CD4-positive, alpha-beta T cell treated with Interleukin-21 for 1 hour (primary cell): ENCODE data around the gene UGT8.
"Not testable (repeated sequence)": the region's sequence is repeated elsewhere in the genome, so short reads cannot be mapped to it uniquely, and the experiment has no call there.

Experiments
- DNase-seq: peaks from one replicate; pipeline ENCODE4 v3.0.0-alpha.2; 2020

The UGT8 gene

GRCh38 chr4:114606245-114606644, 7.6 kb downstream of the UGT8 start:
- no peak for DNase-seq

GRCh38 chr4:114607056-114607455, 8.4 kb downstream of the UGT8 start:
- no peak for DNase-seq

DNA sequence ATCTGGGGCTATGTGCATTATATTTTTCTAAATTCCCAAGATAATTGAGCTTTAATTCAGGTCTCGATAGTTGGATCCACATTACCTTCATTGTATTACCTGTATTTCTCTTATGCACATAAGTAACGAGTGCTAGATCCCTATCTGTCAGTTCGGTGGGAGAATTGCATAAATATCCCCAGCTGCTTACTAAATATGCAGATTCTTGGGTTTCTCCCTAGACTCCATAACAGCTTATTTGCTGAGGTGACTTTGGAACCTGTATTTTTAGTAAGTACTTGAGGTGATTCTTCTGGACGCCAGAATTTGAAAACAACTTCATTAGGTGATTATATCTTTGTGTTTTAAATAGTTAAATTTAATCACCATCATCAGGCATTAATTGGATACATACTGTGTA, 15.0 kb downstream of the UGT8 start:
- no peak for DNase-seq

DNA sequence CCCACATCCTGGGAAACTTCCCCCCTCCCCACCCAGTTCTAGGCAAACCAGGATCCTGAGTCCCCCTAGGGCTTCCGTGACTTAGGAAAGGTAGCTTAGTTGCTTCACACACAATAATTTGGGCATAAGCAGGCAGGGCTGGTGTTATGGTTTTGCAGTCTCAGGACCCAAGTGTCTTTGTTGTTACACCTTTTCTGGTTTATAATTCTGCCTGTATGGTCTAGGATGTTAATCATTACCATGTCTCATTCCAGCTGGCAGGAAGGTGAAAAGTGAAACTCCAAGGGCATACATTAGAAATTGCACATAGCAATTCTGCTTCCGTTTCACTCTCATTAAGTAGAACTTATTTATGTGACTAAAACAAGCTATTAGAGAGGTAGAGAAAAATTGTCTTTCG, 16.8 kb downstream of the UGT8 start:
- DNase-seq: no peak

GRCh38 chr4:114616036-114616435, 17.4 kb downstream of the UGT8 start:
- DNase-seq: not testable (repeated sequence)

DNA sequence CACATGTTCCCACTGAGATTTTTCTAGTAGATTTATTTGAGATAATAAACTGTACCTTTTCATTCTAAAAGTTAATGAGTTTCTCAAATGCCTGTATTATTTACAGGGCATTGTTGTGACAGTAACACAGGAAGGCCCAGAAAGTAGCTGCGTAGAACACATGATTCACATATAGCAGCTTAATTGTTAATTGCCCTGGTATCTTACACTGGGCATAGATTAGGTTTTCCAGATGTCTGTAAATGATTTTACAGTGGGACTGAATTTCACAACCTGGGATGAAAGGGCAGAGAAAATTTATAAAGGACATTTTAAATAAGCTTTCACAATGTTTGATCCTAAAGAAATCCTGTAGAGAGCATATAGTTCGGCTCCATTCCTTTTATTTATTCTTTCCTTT, 27.6 kb downstream of the UGT8 start:
- DNase-seq: no peak

DNA sequence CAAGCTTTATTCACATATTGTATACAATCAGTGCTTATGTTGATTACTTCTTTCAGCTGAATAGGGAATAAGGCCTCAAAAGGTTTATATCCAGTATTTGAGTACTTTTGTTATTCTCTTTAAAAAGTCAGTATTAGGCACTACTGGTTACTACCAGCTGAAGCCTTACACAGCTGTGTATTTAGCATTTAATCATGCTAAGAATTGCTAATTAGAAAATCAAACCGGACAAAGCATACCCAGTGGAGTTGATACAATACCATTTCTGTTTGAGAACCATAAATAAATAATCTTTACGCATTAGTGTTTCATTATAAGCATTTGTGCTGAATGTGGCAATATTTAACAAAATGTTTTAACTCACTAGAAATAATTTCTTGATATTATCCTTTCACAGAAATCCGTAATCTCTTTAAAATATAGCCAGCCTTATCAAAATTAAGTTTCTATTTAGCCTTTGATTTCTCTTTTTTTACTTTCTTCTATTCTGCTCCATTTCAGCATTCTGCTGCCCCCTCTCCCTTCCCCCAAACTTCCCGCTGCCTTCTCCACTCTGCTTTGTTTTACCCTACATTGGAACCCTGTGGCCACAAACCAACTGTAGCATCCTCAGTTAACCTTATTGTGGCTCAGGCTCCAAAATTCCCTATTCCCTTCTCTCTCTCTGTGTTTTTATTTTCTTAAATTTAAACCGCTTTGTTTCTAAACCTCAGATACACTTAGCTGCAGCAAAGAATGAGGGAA, 37.8 kb downstream of the UGT8 start:
- DNase-seq: no peak

- DNase-seq: no peak
Observed at GRCh38 chr4:114642173-114642780, 43.7 kb downstream of the UGT8 start.

DNA sequence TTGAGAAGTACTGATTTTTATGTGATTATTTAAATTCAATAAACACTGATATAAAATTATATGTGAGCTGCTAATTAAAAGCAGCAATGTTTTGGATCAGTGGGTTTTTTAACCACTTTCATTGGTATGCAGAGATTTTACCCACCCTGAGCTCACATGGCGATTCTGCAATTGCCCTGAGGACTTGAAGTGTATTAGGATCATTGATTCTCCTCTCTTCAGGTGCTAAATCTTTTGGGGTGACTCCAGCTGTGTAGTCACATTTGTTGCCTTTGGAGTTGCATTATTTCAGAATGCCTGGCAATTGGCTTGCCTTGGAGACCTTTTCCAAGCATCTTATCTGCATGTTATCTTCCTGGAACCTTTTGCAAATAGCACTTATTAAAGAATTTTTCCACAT, 51.3 kb downstream of the UGT8 start:
- DNase-seq: no peak

- no peak for DNase-seq
Observed at GRCh38 chr4:114653675-114654074, 55.1 kb downstream of the UGT8 start.

DNA sequence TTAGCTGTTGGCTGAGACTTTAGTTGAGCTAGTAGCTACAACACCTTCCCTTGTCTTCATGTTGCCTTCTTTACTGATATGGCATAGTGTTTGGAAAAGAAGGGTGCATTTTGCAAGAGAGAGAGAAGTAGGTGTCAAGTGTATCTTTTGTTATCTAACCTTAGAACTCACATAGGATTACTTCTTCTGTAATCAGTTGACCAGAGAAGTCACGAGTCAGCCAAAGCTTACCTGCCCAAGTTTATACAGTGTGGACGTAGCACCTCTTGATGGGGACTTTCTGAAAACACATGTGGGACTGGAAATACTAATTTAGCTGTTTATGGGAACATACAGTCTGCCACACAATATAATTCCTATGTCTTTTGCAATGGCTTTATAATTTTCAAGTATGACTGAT, 56.0 kb downstream of the UGT8 start:
- DNase-seq: no peak

- no peak for DNase-seq
Observed at GRCh38 chr4:114658179-114658578, 59.6 kb downstream of the UGT8 start.

- DNase-seq: no peak
Observed at GRCh38 chr4:114658776-114659175, 60.2 kb downstream of the UGT8 start.

DNA sequence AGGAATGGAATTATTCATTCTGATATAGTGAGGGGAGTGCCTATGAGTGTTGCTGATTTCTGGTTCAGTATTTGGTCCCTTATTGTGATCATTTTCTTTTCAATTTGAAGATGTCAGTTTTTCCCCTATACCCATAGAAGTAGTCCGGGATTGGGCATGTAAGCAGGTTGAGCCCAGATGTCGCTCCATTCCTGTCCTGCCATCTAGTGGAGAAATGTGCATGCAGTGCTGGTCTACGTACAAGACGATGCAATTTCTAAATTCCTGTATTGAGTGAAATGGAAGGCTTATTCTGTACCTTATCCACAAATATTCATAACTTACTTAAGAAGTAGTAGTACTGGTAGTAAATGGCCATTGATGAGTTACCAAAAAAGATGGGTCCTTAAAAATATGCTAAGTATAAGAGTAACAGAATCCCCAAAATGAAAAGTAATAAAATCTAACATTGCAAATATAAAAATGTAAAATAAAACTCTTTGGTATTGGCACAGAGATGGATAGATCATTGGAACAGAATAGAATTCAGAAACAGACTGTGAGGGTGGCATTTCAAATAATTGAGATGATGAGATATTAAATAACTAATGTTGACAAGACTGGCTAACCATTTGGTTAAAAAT, 60.9 kb downstream of the UGT8 start:
- DNase-seq: peak; percentile 31

DNA sequence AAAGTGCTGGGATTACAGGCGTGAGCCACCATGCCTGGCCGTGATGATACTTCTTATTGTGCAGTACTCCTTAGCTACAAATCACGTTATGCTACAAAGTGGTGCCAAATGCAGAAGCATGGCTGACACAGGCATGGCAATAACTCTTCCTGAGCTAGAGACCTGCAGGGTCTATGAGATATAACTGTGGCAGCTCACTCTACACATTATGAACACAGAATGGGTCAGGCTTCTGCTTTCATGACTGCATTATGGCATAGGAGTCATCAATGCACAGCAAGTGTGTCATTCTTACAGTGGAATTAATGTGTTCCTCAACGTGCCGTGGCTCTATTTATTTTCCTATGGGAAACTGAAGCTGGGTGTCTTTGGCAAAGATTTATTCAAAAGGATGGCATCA, 64.5 kb downstream of the UGT8 start:
- DNase-seq: no peak

DNA sequence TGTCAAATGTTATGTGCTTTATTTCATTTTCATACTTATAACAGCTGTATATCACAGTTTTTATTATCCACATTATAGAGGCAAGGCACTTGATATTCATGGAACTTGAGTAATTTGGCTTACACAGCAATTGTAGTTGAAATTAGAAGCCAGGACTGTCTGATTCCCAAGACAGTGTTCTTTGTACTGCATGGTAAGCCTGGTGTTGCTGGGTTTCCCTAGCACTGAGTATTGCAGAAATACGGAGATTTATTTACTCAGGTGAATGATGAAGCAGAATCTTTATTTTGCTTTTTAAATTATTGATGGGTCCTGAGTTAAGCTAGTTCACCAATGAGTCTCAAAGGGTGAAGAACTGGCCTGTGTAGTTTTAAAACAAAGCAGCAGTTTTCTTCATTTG, 70.0 kb downstream of the UGT8 start:
- DNase-seq: no peak

GRCh38 chr4:114670733-114671132, 72.1 kb downstream of the UGT8 start:
- not testable (repeated sequence) for DNase-seq

DNA sequence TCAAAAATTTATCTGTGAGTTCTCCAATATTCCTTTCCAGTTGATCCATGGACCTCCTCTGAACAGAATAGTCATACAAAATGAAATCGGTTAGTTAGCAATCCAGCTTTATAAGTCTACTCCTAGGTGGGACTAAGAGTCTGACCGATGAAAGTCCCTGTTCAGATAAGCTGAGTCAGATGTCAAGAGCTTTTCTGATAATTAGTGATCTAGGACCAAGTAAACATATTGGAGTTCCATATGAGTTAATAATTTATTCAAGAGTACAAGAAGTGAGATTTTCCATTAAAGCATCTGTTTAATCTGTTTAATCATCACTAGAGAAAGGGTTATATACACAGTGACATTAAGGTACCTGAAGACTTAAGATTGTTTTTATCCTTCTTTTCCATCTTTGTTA, 74.7 kb downstream of the UGT8 start:
- no peak for DNase-seq

GRCh38 chr4:114674080-114674479, 75.5 kb downstream of the UGT8 start:
- no peak for DNase-seq

DNA sequence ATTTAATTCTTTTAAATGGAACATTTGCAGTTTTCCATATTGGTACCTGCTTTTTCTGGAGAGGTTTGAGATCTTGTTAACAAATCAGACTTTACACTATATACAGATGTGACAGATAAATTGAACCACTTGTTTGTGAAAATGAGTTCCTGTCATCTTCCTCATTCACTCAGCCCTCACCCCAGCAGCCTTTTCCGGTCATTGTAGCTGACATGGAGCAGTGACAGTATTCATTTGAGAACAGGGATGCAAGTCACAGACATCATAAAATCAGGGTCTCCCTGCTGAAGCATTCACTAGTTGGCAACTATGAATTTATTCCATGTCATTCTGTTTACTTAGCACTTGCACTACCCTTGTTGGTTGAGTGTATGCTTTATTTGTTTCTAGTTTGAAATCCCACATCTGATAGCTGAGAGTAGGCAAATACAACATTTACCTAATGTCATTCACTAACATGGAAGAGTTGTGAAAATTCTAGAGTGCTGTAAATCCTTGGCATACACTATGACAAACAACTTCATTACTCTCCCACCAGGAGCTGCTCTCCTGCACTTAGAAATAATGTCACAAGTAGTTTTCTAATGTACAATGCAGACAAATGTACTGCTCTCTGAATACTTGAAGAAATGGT, 78.9 kb downstream of the UGT8 start:
- DNase-seq: no peak

DNA sequence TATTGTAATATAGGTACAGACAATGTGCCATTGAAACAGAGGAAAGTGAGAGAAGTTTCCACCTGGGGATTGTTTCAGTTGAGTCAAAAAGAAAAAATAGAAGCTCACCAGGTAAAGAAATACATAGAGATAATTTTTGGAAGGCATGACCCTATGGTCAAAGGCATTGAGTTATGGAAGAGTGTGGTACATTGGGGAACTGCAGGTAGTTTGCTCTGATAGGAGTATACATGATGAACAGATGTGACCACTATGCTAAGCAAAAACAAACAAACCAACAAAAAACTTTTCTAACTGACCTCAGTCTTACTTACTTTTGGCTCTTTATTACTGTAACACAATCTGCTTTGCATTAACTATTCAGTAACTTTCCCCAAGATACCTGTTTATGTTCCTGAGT, 85.9 kb downstream of the UGT8 start:
- DNase-seq: no peak

DNA sequence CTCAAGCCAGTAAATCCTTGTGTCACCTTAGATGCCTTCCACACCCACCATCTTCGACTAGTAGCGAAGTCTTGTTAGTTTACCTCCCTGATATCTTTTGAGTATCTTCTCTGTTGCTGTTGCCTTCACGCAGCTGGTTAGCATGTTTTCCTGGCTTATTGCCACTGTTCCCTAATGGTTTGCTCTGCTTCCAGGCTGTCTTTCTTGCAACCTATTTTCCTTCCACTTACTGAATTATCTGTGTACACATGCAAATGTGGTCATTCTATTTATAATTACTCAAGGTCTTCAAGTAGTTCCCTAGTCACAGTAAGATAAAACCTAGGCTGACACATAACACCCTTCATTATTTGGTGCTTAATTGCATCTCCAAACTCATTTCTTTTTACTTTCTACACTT, 89.5 kb downstream of the UGT8 start:
- DNase-seq: no peak

DNA sequence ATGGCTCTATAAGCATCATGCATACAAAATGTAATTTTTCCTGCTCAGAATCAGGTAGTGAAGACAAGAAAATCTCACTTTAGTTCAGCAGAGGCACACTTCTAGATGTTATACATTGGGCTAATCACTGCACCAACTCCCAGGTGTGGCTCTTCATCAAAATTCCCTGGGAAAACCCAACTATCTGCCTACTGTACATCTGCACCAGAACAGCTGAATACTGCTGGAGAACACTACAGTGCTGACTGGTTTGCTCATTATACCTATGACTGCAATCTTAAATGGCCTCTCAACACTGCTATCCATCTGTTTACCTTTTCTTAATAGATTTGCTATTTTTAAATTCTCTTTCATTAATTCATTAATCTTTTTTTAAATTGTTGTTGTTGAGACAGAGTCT, 92.0 kb downstream of the UGT8 start:
- DNase-seq: no peak

GRCh38 chr4:114691865-114692264, 93.3 kb downstream of the UGT8 start:
- no peak for DNase-seq
